ENCODE results near the gene COTL1. TPM values are rescaled to one million over a fixed set of nuclear protein-coding genes. Genes with fewer than 3 reads are reported as not detected.

The COTL1 gene
- total and polyA plus RNA-seq, 9 of the 15 experiments (the other 6 are each of a cell fraction or from before 2014, with no cell fraction given), result 27.7 to 185 (median 72.5) TPM

DNA sequence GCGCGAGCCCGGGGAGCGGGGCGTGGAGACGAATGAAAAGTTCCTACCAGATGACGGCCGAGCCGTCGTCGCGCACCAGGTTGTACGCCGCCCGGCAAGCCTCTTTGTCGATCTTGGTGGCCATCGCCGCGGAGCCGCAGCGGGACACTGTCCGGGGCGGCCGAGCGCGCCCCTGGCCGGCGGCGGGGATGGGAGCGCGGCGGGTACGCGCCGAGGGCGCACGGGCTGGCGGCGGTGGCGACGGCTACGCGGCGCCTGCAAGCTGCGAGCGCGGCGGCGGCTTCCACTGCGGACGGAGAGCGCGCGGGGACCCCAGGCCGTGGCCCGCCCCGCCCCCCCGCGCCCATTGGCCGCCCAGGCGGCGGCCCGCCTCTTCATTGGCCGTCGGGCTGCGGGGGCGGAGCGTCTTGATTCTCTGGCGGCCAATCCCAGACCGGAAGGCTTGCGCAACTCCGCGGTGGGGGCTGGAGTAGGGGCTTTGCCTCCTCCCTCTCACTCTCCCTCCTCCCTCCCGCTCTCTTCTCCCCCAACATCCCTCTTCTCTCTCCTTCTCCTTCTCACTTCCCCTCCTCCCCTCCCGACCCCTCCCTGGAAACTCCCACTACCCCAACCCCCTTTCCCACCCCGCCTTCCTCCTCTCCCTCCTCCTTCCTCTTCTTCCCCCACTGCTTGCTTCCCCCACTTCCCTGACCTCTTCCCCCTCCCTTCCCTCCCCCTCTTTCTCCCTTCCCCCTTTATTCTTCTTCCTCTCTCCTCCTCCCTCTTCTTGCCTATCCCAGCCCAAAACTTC, at the start of gene COTL1 (continued):
- TF ChIP-seq, protein P1, sequence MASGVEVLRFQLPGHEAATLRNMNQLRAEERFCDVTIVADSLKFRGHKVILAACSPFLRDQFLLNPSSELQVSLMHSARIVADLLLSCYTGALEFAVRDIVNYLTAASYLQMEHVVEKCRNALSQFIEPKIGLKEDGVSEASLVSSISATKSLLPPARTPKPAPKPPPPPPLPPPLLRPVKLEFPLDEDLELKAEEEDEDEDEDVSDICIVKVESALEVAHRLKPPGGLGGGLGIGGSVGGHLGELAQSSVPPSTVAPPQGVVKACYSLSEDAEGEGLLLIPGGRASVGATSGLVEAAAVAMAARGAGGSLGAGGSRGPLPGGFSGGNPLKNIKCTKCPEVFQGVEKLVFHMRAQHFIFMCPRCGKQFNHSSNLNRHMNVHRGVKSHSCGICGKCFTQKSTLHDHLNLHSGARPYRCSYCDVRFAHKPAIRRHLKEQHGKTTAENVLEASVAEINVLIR (CRISPR knock-in tag; IDR thresholded peaks at IDR 0.05), result no peak
- TF ChIP-seq TAF15 (IDR thresholded peaks at IDR 0.05; ENCODE audit: low read depth, low read length), result no peak
- no peak for TF ChIP-seq ESRRB (CRISPR knock-in tag; IDR thresholded peaks at IDR 0.05; ENCODE audit: borderline replicate concordance)
- TF ChIP-seq ZSCAN29 (IDR thresholded peaks at IDR 0.05), result no peak
- no peak for TF ChIP-seq HDAC8 (tag; IDR thresholded peaks at IDR 0.05)
- TF ChIP-seq PCBP2 (IDR thresholded peaks at IDR 0.05; ENCODE audit: low read depth, low read length, poor library complexity, severe bottlenecking), result no peak
- peak; percentile 10; the same call in 1 of the 2 replicates for TF ChIP-seq EP300 (IDR thresholded peaks at IDR 0.05; ENCODE audit: low read length)
- no peak for TF ChIP-seq ZNF780A (CRISPR knock-in tag; IDR thresholded peaks at IDR 0.05)
- no peak for TF ChIP-seq ZNF41 (CRISPR knock-in tag; conservative IDR thresholded peaks at IDR 0.05)
- no peak for TF ChIP-seq ZNF699 (CRISPR knock-in tag; IDR thresholded peaks at IDR 0.05; ENCODE audit: insufficient replicate concordance)
- TF ChIP-seq ZNF584 (CRISPR knock-in tag; IDR thresholded peaks at IDR 0.05; ENCODE audit: low read depth), result peak; percentile 49
- no peak for TF ChIP-seq DMBX1 (CRISPR knock-in tag; IDR thresholded peaks at IDR 0.05; ENCODE audit: borderline replicate concordance)
- TF ChIP-seq, protein P2, sequence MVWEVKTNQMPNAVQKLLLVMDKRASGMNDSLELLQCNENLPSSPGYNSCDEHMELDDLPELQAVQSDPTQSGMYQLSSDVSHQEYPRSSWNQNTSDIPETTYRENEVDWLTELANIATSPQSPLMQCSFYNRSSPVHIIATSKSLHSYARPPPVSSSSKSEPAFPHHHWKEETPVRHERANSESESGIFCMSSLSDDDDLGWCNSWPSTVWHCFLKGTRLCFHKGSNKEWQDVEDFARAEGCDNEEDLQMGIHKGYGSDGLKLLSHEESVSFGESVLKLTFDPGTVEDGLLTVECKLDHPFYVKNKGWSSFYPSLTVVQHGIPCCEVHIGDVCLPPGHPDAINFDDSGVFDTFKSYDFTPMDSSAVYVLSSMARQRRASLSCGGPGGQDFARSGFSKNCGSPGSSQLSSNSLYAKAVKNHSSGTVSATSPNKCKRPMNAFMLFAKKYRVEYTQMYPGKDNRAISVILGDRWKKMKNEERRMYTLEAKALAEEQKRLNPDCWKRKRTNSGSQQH (CRISPR knock-in tag; IDR thresholded peaks at IDR 0.05), result no peak
- TF ChIP-seq, protein P3, sequence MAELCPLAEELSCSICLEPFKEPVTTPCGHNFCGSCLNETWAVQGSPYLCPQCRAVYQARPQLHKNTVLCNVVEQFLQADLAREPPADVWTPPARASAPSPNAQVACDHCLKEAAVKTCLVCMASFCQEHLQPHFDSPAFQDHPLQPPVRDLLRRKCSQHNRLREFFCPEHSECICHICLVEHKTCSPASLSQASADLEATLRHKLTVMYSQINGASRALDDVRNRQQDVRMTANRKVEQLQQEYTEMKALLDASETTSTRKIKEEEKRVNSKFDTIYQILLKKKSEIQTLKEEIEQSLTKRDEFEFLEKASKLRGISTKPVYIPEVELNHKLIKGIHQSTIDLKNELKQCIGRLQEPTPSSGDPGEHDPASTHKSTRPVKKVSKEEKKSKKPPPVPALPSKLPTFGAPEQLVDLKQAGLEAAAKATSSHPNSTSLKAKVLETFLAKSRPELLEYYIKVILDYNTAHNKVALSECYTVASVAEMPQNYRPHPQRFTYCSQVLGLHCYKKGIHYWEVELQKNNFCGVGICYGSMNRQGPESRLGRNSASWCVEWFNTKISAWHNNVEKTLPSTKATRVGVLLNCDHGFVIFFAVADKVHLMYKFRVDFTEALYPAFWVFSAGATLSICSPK (IDR thresholded peaks at IDR 0.05; ENCODE audit: borderline replicate concordance), result no peak
- TF ChIP-seq, protein P4, sequence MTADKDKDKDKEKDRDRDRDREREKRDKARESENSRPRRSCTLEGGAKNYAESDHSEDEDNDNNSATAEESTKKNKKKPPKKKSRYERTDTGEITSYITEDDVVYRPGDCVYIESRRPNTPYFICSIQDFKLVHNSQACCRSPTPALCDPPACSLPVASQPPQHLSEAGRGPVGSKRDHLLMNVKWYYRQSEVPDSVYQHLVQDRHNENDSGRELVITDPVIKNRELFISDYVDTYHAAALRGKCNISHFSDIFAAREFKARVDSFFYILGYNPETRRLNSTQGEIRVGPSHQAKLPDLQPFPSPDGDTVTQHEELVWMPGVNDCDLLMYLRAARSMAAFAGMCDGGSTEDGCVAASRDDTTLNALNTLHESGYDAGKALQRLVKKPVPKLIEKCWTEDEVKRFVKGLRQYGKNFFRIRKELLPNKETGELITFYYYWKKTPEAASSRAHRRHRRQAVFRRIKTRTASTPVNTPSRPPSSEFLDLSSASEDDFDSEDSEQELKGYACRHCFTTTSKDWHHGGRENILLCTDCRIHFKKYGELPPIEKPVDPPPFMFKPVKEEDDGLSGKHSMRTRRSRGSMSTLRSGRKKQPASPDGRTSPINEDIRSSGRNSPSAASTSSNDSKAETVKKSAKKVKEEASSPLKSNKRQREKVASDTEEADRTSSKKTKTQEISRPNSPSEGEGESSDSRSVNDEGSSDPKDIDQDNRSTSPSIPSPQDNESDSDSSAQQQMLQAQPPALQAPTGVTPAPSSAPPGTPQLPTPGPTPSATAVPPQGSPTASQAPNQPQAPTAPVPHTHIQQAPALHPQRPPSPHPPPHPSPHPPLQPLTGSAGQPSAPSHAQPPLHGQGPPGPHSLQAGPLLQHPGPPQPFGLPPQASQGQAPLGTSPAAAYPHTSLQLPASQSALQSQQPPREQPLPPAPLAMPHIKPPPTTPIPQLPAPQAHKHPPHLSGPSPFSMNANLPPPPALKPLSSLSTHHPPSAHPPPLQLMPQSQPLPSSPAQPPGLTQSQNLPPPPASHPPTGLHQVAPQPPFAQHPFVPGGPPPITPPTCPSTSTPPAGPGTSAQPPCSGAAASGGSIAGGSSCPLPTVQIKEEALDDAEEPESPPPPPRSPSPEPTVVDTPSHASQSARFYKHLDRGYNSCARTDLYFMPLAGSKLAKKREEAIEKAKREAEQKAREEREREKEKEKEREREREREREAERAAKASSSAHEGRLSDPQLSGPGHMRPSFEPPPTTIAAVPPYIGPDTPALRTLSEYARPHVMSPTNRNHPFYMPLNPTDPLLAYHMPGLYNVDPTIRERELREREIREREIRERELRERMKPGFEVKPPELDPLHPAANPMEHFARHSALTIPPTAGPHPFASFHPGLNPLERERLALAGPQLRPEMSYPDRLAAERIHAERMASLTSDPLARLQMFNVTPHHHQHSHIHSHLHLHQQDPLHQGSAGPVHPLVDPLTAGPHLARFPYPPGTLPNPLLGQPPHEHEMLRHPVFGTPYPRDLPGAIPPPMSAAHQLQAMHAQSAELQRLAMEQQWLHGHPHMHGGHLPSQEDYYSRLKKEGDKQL (CRISPR knock-in tag; IDR thresholded peaks at IDR 0.05; ENCODE audit: borderline replicate concordance), result no peak
- TF ChIP-seq SIN3A (IDR thresholded peaks at IDR 0.05; ENCODE audit: borderline replicate concordance in 2 of 2, control insufficient read depth in 1 of 2, low read depth in 2 of 2, low read length in 2 of 2), result peak in 1 of 2 experiments; percentile 41; a peak in 1 of 4 replicates
- TF ChIP-seq ZNF57 (CRISPR knock-in tag; IDR thresholded peaks at IDR 0.05), result no peak

Measured in K562 (cell line).